Measurements from ENCODE around the gene ADRA1B. TPM values are rescaled to one million over a fixed set of nuclear protein-coding genes. Genes with fewer than 3 reads are reported as not detected.

ADRA1B gene
- total RNA-seq, 2 donors from 2014 or later, result 0.32 to 0.69 TPM

DNA sequence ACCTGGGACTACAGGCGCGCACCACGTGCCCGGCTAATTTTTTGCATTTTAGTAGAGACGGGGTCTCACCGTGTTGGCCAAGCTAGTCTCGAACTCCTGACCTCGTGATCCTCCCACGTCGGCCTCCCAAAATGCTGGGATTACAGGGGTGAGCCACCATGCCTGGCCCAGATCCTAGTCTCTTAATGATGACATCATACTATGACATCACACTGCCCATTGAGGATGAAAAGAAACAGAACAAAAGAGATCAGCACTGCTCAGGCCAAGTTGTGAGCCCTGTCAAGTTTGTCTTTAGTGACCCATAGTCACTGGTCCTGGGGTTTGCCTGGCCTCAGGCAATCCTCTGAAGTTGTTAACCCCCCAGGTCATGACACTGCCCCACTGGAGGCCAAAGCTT is 21.3 kb downstream of the ADRA1B start:
- Histone ChIP-seq H3K4me1 (no peaks in the 10 kb centered on the region), H3K9ac (ENCODE audit: low read depth in 2 of 2, low read length in 2 of 2) (no peak overlapping the region), H3K4me3 (no peak overlapping the region), H3K36me3 (no peaks in the 10 kb centered on the region), H3K27me3 (no peaks in the 10 kb centered on the region), H3K27ac (no peak overlapping the region), H3K9me3 (no peaks in the 10 kb centered on the region)
- intact Hi-C loops (cut with DNase I), result no loop called here
- TF ChIP-seq, protein P1, sequence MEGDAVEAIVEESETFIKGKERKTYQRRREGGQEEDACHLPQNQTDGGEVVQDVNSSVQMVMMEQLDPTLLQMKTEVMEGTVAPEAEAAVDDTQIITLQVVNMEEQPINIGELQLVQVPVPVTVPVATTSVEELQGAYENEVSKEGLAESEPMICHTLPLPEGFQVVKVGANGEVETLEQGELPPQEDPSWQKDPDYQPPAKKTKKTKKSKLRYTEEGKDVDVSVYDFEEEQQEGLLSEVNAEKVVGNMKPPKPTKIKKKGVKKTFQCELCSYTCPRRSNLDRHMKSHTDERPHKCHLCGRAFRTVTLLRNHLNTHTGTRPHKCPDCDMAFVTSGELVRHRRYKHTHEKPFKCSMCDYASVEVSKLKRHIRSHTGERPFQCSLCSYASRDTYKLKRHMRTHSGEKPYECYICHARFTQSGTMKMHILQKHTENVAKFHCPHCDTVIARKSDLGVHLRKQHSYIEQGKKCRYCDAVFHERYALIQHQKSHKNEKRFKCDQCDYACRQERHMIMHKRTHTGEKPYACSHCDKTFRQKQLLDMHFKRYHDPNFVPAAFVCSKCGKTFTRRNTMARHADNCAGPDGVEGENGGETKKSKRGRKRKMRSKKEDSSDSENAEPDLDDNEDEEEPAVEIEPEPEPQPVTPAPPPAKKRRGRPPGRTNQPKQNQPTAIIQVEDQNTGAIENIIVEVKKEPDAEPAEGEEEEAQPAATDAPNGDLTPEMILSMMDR (IDR thresholded peaks at IDR 0.05), result no peak
- DNase-seq, result no peak

DNA sequence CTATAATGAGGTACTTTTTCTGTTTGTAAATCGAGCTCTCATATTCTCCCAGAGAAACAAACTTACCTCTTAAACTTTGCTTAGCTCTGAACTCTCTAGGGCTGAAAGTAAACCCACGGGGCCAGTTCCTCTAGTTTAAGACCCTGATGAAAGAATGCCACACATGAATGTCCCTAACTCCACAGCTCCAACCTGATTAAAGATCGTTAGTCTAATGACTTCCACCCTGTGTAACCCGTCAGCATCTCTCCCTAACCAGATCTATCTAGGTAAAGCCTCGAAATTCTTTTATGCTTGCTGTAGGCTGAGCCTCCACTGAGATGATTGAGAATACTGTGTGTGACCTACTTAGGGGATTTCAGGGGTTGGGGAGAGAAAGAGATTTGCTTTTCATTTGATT is 27.0 kb downstream of the ADRA1B start:
- H3K4me3 ChIP-seq, result no peak overlapping the region
- H3K9me3 ChIP-seq, result no peaks in the 10 kb centered on the region
- no peak overlapping the region for H3K27ac ChIP-seq
- TF ChIP-seq, protein P1 (IDR thresholded peaks at IDR 0.05), result no peak
- H3K9ac ChIP-seq (ENCODE audit: low read depth in 2 of 2, low read length in 2 of 2), result no peak overlapping the region
- intact Hi-C loops (cut with DNase I), result no loop called here
- no peaks in the 10 kb centered on the region for H3K4me1 ChIP-seq
- DNase-seq, result no peak
- H3K36me3 ChIP-seq, result no peaks in the 10 kb centered on the region
- no peaks in the 10 kb centered on the region for H3K27me3 ChIP-seq

DNA sequence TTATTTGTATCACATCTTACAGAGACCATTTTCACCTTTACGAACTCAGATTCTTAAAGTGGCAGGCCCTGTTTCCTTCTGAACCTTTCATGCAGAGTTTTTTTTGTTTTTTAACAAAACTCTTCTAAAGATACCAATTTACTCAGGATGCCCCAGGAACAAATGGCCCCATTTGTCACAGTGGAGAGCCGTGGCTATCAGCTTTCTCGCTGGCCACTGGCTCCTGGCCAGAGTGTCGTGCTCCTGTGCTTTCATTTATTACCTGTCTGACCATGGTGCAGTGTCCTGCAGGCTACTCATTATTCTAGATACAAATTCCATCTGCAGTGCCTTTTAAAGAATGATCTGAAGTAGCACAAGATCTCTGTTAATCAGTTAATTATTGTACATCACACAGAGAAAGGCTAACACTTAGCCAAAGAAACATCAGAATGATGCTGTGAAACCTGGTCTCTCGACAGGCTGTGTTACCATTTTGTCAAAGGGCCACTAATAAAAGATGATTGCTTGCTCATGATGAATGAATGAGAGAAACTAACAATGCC is 27.8 kb downstream of the ADRA1B start:
- TF ChIP-seq, protein P1 (IDR thresholded peaks at IDR 0.05), result no peak
- no peak overlapping the region for H3K27ac ChIP-seq
- H3K27me3 ChIP-seq, result no peaks in the 10 kb centered on the region
- H3K4me1 ChIP-seq, result no peaks in the 10 kb centered on the region
- no peak overlapping the region for H3K9ac ChIP-seq (ENCODE audit: low read depth in 2 of 2, low read length in 2 of 2)
- H3K4me3 ChIP-seq, result no peak overlapping the region
- no peaks in the 10 kb centered on the region for H3K9me3 ChIP-seq
- intact Hi-C loops (cut with DNase I), result no loop called here
- DNase-seq, result no peak
- H3K36me3 ChIP-seq, result no peaks in the 10 kb centered on the region

DNA sequence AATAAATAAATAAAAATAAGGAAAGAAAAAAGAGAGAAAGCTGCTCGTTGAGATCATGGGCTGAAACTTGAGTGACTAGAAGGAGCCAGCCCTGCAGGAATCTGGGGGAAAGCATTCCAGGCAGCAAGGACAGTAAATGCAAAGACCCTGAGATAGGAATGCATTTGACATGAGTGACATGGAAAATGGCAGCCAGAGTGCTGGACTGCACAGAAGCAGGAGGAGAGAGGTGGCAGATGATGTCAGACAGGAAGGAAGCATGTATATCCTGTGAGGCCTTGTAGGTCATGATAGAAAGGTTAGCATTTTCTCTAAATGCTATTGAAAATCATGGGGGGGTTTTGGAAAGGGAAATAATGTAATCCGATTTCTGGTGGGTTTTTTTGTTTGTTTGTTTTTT is 29.1 kb downstream of the ADRA1B start:
- Histone ChIP-seq H3K4me3 (no peak overlapping the region), H3K36me3 (no peaks in the 10 kb centered on the region), H3K27ac (no peak overlapping the region), H3K9me3 (no peaks in the 10 kb centered on the region), H3K9ac (ENCODE audit: low read depth in 2 of 2, low read length in 2 of 2) (no peak overlapping the region), H3K4me1 (no peaks in the 10 kb centered on the region), H3K27me3 (no peaks in the 10 kb centered on the region)
- TF ChIP-seq, protein P1 (IDR thresholded peaks at IDR 0.05), result no peak
- intact Hi-C loops (cut with DNase I), result no loop called here
- DNase-seq, result no peak

DNA sequence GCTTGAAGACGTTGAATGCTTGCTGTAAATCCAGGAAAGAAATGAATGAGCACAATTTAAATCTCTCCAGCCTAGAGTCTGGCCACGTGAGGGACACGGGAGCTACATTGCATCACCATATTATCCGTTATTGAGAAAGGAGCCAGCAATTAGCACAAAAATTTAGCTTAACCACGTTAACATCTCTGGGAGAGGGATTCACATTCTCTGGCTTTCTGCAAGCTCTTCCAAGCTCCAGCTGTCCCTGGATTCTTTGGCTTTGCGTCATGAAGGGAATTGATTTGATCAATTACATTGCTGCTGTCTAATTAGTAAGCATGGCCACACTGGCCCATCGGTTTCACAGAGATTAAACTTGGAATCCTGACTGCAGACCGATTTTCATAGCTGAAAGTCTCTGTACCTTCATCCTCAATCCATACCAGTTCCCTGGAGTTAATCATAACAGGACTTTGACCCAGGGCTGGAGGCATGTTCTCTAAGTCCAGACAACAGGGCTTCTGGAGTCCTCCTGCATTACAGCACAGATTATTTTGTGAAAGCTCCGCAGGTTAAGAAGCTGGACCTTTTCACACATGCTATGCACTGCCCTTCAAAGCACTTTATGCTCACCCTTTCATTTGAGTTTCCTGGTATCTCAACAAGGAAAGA is 31.6 kb downstream of the ADRA1B start:
- Histone ChIP-seq H3K4me1 (no peaks in the 10 kb centered on the region), H3K9me3 (no peaks in the 10 kb centered on the region), H3K36me3 (no peaks in the 10 kb centered on the region), H3K4me3 (no peak overlapping the region), H3K27me3 (no peaks in the 10 kb centered on the region), H3K9ac (ENCODE audit: low read depth in 2 of 2, low read length in 2 of 2) (no peak overlapping the region), H3K27ac (no peak overlapping the region)
- no peak for DNase-seq
- intact Hi-C loops (cut with DNase I), result no loop called here
- TF ChIP-seq, protein P1 (IDR thresholded peaks at IDR 0.05), result no peak
